ENCODE results near the gene MAP3K14.

MAP3K14 gene

DNA sequence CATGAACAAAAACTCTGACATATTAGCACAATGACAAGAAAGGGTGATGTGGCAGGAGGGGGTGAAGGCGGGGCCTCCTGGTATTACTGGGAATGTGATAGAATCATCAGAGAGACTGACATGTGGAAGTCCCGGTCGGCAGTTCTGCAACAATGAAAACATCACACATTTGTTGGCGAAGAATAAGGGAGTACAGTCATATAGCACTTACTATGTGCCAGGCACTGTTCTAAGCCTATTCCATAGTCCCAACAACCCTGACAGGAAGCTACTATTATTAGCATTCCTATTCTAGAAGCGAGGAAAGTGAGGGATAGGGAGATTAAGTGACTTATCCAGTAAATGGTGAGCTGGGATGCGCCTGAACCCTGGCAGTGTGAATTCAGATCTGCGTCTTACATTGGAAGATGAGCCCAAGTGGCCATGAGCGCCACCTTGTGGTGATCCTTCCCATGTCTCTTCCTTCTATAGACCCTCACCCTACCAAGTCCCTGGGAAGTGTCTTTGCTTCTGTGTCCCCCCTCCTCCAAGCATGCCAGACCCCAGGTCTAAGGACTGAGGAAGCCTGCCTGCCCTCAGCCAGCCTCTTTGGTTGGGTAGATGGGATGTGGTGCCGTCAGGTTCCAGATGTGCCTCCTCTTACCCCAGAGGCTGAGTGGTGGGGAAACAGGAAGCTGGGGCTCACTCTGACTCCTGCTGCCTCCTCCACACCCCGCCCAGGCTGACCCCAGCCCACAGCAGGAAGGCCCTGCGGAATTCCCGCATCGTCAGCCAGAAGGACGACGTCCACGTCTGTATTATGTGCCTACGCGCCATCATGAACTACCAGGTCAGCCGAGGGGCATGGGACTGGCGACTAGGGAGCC is 81.2 kb downstream of the MAP3K14 start:
- DNase-seq (ENCODE audit: low read depth in 2 of 2): peak; percentile 55 to 70

DNA sequence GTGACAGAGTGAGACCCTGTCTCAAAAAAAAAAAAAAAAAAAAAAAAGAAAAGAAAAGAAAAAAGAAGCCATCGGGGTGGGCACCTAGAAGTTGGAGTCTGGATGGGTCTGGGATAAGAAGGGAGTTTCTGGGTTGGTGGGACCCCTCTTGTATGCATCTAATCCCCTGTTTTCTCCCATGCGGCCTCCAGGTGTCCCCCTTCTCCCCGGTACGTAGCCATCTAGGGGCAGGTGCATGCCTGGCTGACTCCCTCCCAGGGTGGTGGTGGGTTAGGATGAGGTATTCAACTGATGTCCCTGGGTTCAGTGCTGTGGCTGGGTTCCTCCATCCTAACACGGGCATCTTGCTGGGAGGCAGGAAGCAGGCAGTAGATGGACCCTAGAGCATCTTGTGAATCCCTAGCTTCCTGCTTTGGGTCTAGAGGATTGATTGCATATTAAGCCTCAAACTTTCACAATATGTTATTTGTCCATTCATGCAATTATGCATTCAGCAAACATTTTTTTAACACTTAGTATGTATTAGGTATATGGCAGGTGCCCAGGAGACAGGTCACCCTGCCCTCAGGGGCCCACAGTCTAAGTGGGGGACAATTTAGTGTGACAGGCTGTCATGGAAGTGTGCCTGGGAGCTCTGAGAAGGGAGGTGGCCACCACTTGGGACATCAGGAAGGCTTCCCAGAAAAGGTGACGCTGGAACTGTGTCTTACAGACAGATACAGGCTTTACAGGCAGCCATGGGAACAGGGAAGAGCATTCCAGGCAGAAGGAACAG is 82.0 kb downstream of the MAP3K14 start:
- no peak for DNase-seq (ENCODE audit: low read depth in 2 of 2)

DNA sequence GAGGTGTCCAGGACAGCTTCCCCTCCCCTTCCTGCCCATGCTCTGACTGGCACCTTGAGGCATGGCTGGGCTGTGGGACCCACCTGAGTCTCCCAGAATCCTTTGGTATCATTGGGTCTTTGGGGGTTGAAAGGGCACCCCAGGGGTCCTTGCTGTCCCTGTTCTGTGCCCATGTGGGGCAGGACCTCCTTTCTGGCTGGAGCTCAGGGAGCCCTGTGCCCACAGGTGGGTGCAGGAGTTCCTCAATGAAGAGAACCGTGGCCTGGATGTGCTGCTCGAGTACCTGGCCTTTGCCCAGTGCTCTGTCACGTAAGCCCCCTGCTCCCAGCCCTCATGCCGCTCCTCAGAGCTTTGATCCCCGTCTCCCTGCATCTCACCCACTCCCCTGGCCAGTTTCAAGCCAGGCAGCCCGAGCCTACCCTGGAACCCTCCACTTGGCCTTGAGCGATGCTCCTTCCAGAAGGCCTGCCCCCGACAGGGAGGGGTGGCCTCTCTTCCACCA is 83.3 kb downstream of the MAP3K14 start:
- DNase-seq (ENCODE audit: low read depth in 2 of 2): no peak

DNA sequence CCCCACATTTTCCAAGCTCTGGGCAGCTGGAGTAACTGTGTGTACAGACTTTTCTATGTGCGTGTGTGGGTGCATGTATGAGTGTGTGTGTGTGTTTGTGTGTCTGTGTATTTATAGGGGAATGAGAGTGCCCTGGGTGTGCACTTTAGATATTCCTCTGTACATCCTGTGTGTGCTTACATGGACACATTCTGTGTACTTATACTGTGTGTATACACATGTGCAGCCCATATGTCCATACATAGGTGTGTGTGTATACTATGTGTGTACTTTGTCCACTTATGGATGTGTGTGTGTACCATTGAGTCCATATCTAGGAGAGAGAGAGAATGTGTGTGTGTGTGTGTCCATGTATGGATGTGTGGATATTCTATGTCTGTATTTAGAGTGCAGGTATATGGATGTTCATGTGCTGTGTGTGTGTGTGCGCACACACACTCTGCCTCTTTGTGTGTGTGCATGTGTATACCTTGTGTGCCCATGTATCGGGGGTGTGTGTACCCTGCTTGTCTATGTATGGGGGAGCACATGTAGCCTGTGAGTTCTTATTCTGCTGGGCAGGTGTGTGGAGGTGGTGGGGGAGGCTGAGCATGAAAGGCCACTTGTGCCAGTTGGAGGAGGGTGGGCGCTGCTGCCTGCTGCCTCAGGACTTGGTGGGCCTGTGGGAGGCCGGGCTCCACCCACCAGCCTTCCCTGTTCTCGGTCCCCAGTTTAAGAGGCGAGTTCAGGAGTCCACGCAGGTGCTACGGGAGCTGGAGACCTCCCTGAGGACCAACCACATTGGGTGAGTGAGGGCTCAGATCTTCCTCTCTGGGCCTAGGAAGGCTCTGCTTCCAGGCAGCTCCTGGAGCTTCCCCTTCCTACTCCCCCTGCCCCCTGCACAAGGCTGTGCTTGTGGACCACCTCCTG is 84.1 kb downstream of the MAP3K14 start:
- no peak for DNase-seq (ENCODE audit: low read depth in 2 of 2)

DNA sequence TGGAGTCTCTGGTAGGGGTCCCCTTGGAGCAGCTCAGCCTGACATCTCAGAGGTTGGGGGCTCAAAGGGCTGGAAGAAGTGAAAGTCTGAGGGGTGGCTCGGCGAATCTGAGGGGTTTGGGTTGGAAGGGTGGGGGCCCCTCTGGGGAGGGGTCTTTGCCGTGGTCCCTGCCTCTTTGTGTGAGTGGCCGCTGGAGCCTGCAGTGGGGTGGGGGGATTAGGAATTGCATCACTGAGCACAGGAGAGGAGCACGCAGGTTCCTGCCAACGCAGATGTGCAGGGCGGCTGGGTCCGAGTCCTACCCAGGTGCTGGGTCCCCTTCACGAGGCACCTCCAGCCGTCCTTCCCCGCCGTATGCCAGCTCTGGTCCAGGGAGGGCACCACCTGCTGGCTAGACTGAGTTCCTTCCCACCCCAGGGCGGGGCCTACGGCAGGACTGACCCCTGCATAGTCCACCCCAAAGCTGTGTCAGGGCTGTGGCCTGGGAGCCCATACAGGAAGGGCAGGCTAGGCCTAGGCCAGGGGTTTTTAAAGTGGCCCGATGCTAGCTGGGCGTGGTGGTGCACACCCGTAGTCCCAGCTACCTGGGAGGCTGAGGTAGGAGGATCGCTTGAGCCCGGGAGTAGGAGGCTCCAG is 85.2 kb downstream of the MAP3K14 start:
- no peak for DNase-seq (ENCODE audit: low read depth in 2 of 2)

DNA sequence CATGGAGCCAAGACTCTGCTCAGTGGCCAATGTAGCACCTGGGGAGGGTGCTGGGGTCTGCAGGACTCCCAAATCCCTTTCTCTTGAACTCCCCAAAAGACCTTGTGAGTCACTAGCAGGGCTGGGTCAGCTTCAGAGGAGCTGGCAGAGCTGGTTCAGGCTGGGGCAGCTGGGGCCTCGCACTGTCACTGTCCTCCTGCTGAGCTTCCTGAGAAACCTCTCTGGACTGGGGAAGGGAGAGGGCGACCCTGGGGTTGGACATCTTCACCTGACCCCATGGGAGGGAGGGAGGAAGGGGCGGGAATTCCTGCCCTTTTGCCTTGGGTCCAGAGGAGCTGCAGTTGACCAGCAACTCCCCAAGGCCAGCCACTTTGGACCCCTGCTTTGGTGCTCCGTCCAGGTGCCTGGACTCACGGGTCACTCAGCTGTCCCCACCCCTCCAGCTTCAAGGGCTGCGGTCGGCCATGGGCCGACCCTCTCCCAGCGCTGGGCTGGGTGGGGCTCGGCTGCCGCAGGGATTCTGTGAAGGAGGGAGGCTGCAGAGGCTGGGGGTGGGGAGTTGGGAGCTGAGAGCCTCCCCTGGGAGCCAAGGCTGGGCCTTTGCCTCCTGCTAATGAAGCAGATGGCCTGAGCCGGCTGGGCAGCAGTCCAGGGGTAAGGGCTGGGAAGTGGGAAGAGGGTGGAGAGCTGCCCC is 85.9 kb downstream of the MAP3K14 start:
- no peak for DNase-seq (ENCODE audit: low read depth in 2 of 2)

DNA sequence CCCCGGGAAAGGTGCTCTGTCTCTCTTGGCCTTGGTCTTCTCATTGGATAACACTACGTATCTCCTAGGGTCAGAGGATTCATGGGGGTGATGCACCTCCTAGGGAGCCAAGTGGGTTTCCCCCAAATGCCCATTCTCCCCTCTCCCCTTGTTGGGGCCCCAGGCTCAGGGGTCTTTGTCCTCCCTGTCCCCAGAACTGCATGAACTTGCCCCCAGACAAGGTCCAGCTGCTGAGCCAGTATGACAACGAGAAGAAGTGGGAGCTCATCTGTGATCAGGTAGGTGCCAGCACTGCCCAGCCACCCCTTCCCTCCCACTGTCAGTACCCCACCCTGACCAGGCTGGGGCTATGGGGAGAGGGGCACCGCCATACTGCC is 86.4 kb downstream of the MAP3K14 start:
- DNase-seq (ENCODE audit: low read depth in 2 of 2): no peak

DNA sequence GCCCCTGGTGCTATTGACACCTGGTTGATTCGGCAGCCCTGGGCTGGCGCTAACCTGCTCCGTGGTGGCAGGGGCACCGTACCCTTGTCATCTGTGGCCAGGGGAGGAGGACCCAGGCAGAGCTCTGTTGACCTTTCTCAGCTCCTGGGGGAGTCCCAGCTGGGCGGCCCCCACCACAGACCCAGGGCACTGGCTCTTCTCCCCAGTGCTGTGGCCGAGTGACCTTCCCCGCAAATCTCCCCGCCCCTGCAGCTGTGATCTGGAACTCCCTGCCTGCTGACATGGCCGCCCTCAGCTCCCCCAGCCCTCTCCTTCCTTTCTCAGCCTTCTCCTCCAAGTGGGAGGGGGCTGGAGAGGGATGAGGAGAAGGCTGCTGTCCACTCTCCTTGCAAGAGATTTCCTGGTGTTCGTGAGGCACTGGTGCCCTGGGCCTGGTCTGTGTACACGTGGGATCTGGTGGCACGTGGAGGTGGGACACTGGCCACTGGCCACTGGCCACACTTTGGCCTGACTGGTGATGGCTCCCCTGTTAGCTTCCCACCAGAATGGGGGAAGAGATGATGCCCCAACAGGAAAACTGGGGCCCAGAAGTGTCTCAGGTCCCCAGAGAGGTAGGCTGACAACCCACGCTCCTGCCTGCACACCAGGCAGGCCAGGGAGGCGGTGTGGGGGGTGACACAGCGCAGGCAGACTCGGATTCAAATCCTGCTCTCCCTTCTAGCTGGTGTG is 87.0 kb downstream of the MAP3K14 start:
- DNase-seq (ENCODE audit: low read depth in 2 of 2): no peak

DNA sequence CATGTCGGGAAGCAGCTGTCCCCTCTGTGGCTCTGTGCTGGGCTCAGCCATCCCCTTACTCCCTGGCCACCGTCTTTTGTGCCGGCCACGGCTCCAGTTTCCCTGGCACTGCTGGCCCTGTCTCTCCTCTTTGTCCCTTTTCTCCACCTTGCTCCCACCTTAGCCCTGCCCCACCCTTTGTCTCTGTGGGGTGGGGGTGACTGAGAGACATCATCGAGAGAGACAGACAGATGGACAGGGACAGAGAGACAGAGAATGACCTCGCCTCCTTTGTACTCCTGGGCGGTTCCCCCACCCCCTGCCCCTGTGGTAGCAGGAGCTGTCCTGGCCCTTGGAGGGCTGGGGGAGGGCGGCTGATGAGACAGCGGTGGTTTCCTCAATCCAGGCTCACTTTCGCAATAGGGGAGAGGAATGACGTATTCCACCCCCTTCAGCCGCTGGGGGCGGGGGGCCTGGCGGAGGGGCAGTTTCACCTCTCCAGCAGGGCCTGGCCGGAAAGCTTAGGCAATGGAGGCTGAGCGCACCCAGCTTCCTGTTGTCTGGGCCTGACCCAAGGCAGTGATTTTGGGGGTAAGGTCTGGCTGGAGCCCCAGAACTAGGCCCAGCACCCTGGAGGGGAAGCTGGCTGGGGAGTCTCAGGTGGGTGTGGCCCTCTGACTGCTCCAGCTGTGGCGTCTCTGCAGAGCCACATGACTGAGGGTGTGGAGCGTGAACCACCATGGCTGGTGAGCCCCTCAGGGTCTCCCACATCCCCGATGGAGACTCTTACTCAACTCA is 87.9 kb downstream of the MAP3K14 start:
- peak; percentile 63 to 66 for DNase-seq (ENCODE audit: low read depth in 2 of 2)

DNA sequence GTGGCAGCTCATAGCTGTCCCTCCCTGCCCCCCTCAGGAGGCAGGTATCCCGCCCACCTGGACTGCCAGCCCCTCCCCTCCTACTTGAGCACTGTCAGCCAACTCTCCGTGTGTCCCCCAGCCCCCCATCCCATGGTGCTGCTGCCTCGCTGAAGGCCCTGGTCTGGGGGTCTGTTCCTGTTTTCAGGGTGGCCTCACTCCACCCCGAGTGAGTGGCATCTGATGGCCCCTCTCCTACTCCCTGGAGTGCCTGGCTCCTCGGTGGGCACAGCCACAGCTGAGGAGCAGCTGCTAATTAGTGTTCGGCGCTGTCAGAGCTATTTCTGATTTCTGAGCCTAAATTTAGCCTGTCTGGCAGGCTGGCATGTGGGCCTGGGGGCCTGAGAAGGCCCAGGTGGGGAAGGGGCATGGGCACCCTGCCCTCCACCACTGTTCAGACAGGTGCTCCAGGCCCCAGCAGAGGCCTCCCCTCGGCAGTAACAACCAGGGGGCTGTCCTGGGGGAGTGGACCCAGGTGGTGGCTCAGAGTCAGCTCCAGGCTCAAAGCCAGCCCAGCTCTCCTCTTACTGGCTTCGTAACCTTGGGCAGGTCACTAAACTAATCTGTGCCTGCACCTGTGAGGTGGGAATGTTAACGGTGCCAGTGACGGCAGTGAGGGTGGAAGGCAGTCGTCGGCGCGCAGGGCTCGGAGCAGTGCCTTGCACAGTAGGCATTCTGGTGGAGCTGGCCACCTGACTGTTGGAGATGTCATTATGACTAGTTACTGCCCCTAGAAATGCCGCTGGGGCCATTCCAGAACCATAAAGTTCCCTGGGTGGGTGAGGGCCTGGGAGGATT is 88.7 kb downstream of the MAP3K14 start:
- DNase-seq (ENCODE audit: low read depth in 2 of 2): no peak

DNA sequence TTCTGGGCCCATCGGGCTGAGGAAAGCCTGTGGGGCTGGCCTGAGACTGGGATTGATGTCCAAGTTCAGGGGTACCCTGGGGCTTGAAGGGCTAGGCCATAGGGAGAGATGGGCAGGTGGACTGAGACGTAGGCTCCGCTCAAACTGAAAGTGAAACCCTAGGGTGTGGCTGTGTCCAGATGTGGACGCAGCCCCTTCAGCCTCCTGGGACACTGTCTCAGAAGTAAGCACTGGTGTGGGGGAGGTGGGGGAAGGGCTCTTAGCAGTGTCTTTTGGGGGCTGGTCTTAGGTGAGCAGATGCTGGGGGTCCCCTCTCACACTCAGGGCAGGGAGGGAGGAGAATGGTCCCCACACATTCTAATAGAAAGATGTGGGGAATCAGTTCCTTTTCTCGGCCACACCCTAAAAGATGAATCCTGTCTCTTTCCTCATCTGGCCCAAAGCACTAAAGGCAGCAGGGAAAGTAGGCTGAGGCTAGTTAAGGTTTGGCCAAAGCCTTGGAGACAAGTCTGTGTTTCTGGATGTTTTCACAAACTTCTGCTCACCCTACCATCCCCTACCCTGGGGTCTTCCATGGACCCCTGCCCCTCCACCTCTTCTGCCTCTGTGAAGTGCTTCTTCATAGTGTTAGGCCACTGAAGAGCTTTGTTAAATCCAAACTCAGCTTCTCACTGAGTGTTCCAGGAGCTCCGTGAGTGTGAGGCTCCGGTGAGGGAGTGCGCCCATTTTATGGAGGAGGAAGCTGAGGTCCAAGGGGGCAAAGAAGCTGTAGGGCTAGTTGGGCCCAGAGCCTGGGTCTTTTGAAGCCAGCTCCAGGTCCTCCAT is 89.5 kb downstream of the MAP3K14 start:
- no peak for DNase-seq (ENCODE audit: low read depth in 2 of 2)

DNA sequence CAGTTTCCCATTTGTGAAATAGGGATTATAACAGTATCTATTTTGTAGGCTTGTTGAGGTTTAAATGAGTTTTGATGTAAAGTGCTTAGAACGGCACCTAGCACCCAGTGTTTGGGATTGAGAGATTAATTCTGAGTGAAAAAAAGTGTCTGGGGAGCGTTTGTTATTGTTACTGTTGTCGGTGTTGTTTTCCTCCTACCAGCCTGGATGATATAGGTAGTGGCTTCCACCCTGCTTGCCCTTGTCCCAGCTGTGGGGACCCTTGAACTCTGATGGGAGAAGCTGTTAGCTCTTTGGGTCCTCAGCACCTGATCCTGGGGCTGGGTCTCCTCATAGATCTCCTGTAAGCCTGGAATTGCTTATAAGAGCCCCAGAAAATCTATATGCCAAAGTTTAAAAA is 90.2 kb downstream of the MAP3K14 start:
- no peak for DNase-seq (ENCODE audit: low read depth in 2 of 2)

DNA sequence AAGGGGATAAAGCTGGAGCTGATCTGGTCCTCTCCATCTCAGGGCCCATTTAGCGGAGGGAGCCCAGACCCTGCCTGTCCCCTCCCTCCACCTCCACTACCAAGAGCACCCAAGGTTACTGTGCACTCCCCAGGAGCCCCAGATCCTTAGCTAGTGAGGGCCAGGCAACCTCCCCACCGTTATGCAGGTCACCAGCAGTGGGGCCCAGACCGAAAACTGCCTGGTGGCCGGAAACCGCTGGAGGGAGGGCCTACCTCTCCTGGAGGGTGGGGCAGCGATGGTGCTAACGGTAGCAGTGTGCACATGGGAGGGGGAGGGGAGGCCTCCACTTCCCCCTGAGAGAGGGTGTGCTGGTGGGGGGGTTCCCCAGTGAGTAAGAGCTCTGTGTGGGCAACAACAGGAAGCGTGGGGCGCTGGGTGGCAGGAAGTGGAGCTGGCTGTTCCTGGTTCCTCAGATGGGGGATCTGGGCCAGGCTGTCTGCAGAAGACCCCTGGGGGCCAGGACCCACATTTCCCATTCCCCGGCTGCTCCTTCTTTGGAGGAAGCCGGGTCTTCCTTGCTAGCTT is 90.8 kb downstream of the MAP3K14 start:
- peak; percentile 93 to 95 for DNase-seq (ENCODE audit: low read depth in 2 of 2)

DNA sequence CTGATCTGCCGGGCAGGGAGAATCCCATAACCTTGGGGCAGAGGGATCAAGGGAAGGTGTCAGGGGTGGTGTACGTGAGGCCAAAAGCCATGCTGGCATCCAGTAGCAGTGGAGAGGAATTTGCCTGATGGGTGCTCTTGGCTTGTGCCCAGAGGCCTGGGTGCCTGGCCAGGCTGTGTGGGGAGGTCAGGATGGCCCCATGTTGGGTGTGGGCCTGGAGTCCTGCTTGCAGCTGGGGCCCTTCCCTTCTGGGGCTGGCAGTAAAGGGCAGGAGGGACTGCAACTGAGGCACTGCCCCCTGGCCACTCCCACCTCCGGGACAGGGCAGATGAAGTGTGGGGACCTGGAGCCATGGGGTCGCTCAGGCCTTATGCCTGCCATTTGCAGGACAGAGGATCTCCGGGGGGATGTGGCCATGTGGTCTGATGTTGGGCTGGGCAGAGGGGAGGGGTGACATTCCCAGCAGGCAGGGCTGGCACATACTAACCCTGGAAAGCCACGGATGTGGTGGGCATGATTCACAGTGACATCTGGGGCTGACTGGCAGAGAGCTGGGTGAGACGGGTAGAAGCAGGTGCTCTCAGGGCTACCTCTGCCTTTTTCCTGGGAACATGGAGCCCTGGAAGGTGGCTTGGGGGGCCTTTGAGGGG is 91.6 kb downstream of the MAP3K14 start:
- DNase-seq (ENCODE audit: low read depth in 2 of 2): no peak

DNA sequence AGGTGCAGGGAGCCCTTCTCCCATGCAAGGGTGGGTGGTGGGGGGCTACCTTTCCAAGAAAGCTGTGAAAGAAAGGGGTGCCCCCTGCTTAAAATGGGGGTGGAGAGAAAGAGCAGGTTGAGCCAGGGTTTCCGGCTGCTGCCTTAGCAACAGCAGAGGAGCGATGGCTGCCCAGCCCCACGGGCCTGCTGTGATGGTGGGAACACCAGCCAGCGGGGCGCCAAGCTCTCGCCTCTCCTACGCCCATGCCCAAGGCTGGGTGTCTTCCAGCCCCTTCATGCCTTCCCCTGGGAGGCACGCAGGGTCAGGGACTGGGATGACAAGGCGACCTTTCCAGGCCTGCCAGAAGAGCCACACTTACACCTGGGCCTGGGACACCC is 92.2 kb downstream of the MAP3K14 start:
- DNase-seq (ENCODE audit: low read depth in 2 of 2): no peak
